GM20431 (cell line): Measurements from ENCODE around the gene DNAJB8.

Source experiments
- in situ Hi-C: fragments of 300-500 bp; cut with MseI, MboI; formaldehyde crosslinking; loops from one replicate; pipeline ENCODE4 v1.15.0; 2020; ENCODE audit warnings: low sequenced_read_pairs; ENCODE audit not compliant: unreplicated experiment

The DNAJB8 gene

GRCh38 chr3:128452678-128453275 is 13.9 kb downstream of the DNAJB8 start:
- in situ Hi-C loops: no loop called here

GRCh38 chr3:128452120-128452519 is 14.6 kb downstream of the DNAJB8 start:
- in situ Hi-C loops: no loop called here

GRCh38 chr3:128449111-128449638 is 17.5 kb downstream of the DNAJB8 start:
- in situ Hi-C loops: loop anchor here (25.0 kb wide), 1 partner anchor 138 kb away; no protein-coding TSS in a partner anchor

- in situ Hi-C loops: loop anchor here (25.0 kb wide), 1 partner anchor 139 kb away; no protein-coding TSS in a partner anchor
Observed at GRCh38 chr3:128448491-128448890, 18.2 kb downstream of the DNAJB8 start.

GRCh38 chr3:128447561-128448013 is 19.1 kb downstream of the DNAJB8 start:
- in situ Hi-C loops: loop anchor here (25.0 kb wide), 1 partner anchor 140 kb away; no protein-coding TSS in a partner anchor

GRCh38 chr3:128446821-128447220 is 19.9 kb downstream of the DNAJB8 start:
- in situ Hi-C loops: loop anchor here (25.0 kb wide), 1 partner anchor 140 kb away; no protein-coding TSS in a partner anchor

GRCh38 chr3:128445357-128445756 is 21.3 kb downstream of the DNAJB8 start:
- in situ Hi-C loops: loop anchor here (25.0 kb wide), 1 partner anchor 142 kb away; no protein-coding TSS in a partner anchor

DNA sequence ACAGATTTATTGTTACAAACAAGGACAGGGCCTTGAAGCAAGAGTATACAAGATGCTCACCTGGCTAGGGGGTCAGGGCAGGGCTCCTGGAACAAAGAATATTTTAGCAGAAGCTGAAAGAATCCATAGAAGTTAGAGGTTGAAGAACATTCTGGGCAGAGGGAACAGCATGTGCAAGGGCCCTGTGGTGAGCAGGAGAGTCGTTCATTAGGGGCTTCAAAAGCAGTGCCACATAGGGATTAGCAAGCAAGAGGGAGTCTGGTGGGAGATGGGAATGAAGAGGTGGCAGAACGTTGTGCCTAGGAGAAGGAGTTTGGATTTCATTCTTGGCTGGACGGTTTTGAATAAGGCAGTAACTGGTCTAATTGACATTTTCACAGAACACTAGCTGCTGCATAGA is 22.9 kb downstream of the DNAJB8 start:
- in situ Hi-C loops: loop anchor here (25.0 kb wide), 1 partner anchor 144 kb away; no protein-coding TSS in a partner anchor

DNA sequence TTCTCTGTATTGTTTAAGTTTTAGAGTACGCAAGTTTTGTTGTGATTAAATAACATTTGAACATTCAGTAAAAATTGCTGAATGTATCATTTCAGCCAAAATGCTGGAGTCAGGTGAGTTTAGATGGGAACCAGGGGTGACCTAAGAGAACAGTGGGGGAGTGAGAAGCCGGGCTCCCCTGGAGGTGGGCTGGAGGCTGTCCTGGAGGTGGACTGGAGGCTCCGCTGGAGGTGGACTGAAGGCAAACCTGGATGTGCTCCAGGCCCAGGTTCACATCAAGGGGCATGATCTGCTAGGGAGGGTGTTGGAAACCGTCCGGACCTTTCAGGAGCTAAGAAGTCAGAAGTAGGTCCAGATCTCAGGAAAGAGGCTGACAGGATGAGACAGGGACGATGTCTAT is 23.7 kb downstream of the DNAJB8 start:
- in situ Hi-C loops: loop anchor here (25.0 kb wide), 1 partner anchor 144 kb away; no protein-coding TSS in a partner anchor

- in situ Hi-C loops: loop anchor here (25.0 kb wide), 1 partner anchor 145 kb away; no protein-coding TSS in a partner anchor
Observed at GRCh38 chr3:128442070-128442469, 24.6 kb downstream of the DNAJB8 start.

DNA sequence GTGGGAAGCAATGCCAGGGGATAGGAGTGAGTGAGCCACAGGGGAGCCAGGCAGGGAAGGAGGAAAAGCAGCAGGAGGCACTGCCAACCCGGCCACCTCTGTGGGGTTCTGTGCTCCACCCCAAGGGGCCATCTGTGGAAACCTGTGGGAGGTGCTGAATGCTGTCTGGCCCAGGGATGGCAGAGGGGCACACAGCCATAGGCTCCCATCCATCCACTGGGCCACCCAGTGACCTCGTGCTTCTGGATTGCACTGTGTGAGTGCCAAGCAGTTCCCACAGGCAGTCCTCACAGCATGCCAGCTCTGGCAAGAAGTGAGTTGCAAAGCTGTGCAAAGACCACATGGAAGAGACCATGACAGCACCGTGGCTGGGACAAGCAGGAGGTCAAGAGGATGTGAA is 27.5 kb downstream of the DNAJB8 start:
- in situ Hi-C loops: loop anchor here (25.0 kb wide), 1 partner anchor 148 kb away; no protein-coding TSS in a partner anchor

GRCh38 chr3:128438488-128439072 is 28.1 kb downstream of the DNAJB8 start:
- in situ Hi-C loops: loop anchor here (25.0 kb wide), 1 partner anchor 149 kb away; no protein-coding TSS in a partner anchor

DNA sequence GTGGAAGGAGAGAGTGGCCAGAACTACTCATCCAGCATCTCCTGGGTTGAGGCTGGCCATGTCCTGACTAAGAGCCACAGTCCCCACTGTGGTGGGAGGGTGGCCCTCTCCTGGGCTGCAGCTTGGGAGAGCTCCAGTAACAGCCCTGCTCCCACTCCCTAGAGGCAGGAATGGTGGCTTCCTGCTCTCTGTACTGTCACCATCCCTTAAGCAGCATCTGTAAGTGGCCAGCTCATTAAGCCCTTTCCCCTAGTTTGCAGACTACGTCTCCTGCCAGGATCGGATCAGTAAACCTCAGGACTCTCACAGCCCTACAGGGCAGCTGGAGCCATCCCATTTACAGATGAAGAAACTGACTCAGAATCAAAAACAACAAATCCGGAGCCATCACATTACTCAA is 30.5 kb downstream of the DNAJB8 start:
- in situ Hi-C loops: loop anchor here (25.0 kb wide), 1 partner anchor 151 kb away; no protein-coding TSS in a partner anchor

DNA sequence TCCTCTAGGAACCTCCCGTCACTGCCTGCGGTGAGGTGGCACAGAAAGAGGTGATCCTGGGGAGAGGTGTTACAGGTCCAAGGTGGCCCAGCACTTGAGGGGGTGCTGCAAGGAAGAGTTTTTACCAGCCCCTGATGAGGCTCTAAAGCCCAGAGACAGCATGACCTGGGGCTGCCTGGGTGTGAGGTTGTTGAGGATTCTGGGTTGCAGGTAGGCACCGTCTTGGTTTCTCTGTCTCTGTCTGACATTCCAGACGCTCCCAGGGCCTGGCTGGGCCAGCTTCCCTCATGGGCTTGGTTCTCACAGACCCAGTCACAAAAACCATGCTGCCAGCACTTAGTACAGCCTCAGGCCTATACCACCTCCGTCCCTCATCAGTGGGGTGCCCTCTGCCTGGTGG is 31.1 kb downstream of the DNAJB8 start:
- in situ Hi-C loops: loop anchor here (25.0 kb wide), 1 partner anchor 152 kb away; no protein-coding TSS in a partner anchor

GRCh38 chr3:128435058-128435457 is 31.6 kb downstream of the DNAJB8 start:
- in situ Hi-C loops: loop anchor here (25.0 kb wide), 1 partner anchor 152 kb away; no protein-coding TSS in a partner anchor

GRCh38 chr3:128434524-128434923 is 32.2 kb downstream of the DNAJB8 start:
- in situ Hi-C loops: loop anchor here (25.0 kb wide), 1 partner anchor 153 kb away; no protein-coding TSS in a partner anchor

DNA sequence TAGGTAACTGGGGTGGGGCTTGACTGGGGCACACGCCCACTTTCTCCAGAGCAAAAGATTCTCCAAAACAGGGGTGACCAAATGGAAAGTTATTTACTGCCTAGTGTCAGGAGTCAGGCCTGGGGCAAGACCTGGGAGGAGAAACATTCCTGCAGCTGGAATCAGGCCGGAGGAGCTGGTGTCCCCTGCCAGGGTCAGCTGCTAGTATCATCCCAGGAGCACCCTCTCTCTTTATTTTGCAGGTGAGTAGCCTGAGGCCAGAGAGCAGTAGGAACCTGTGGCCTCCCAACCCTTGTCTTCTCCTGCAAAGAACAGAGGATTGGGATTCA is 32.9 kb downstream of the DNAJB8 start:
- in situ Hi-C loops: loop anchor here (25.0 kb wide), 1 partner anchor 154 kb away; no protein-coding TSS in a partner anchor

DNA sequence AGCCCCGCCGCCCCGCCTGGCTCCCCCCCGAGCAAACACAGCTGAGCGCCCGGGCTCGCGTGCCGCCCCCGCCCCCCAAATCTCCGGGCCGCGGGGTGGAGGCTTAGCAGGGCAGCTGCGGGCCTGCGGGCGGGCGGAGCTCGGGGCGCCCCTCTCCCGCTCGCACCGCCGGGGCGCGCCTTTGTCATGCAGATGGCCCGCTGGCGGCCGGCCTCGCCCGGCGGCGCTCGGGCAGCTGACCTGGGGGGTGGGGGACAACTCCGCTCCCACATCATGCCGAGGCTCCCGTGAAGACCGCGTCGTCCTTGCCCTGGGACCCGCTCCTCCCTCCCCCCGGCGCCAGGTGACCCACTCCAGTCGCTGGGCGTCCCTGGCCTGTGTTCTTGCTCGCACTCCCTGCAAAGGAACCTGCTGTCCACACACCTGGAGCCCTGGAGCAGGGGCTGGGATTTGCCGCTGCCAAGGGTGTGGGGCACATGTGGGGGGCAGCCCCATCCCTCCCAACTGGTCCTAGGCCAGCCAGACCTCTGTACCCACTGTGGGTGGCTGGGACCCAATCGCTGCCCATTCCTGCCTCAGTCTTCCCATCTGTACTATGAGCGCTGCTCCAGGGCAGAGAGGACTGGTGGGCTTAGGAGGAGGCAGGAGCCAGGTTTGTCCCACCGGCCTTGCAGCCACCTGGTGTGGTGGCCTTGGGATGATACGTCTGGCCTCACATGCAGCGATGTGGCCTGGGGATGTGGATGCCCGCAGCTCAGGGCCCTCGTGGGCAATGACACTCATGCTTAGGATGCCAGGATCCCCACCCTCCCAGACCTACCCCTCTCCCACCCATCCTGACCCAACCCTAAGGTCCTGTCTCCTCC is 33.5 kb downstream of the DNAJB8 start:
- in situ Hi-C loops: loop anchor here (25.0 kb wide), 1 partner anchor 154 kb away; no protein-coding TSS in a partner anchor

DNA sequence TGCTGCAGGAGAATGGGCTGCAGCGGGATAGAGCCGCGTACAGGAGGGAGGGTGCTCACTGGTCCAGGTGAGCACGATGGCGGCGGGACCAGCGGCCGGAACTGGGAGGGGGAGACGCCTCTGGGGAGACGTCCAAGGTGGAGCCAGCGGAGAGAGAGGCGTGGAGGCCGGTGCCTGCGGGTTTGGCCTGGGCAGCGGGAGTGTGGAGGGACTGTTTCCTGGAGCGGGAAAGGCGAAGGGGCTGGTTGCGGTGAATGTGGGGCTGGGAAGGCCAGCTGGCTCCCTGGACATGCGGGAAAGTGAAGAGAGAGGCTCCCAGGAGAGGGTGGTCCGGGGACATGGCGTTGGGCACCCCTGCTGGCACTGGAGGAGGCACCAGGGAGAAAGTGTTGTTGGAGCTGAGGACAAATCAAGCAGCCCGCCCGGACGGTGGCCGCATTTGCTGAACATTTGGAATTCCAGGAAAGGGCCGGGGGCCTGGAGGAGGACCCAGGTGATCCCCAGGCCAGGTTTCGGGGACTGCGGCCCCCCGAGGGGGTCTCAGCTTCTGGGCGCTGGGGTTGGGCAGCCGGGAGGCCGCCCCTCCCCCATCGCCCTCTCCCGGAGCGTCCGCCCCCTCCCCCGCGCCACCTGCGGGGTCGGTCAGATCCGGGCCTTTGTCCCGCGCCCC is 34.3 kb downstream of the DNAJB8 start:
- in situ Hi-C loops: loop anchor here (25.0 kb wide), 1 partner anchor 155 kb away; no protein-coding TSS in a partner anchor
